Endothelial cell (in vitro differentiated cells): ENCODE measurements around the gene GDF9. TPM values are rescaled to one million over a fixed set of nuclear protein-coding genes. Genes with fewer than 3 reads are reported as not detected.
A peak's percentile ranks its signal among the peaks of the same experiment; 100 is the strongest.

Source experiments
- DNase-seq: peaks from one replicate; pipeline ENCODE4 v3.0.0; 2021; ENCODE audit warnings: low spot score
- H3K27ac Mint-ChIP-seq: one replicate; pipeline ENCODE4 v1.8.0; 2021; ENCODE audit warnings: mixed read lengths, inconsistent platforms; ENCODE audit not compliant: unreplicated experiment
- H3K27me3 Mint-ChIP-seq: one replicate; pipeline ENCODE4 v1.8.0; 2021; ENCODE audit warnings: mild to moderate bottlenecking, moderate library complexity, mixed read lengths, inconsistent platforms; ENCODE audit not compliant: unreplicated experiment
- H3K36me3 Mint-ChIP-seq: one replicate; pipeline ENCODE4 v1.8.0; 2021; ENCODE audit warnings: mild to moderate bottlenecking, low read depth, mixed read lengths, inconsistent platforms; ENCODE audit not compliant: unreplicated experiment
- H3K4me1 Mint-ChIP-seq: one replicate; pipeline ENCODE4 v1.8.0; 2021; ENCODE audit warnings: mild to moderate bottlenecking, mixed read lengths, inconsistent platforms; ENCODE audit not compliant: unreplicated experiment
- H3K4me3 Mint-ChIP-seq: one replicate; pipeline ENCODE4 v1.8.0; 2021; ENCODE audit warnings: mild to moderate bottlenecking, mixed read lengths, inconsistent platforms; ENCODE audit not compliant: unreplicated experiment
- H3K9me3 Mint-ChIP-seq: one replicate; pipeline ENCODE4 v1.8.0; 2021; ENCODE audit warnings: mixed read lengths, inconsistent platforms; ENCODE audit not compliant: unreplicated experiment
- total RNA-seq: library from RNA; stranded (reverse); fragmentation: NEBNext Ultra II Directional; extraction: Animal tissue kit (Norgen Biotek cat#: 25700); gene quantifications from one replicate; pipeline ENCODE4 v1.2.1, GENCODE V29; 2021; ENCODE audit not compliant: unreplicated experiment
- TF ChIP-seq, protein P1 (sequence below): fragments of 200-600 bp; sonication (generic); IDR thresholded peaks from one replicate; pipeline ENCODE4 v1.5.0; 2021; ENCODE audit warnings: antibody characterized with exemption; ENCODE audit not compliant: unreplicated experiment

The GDF9 gene
- total RNA-seq, 1 donor from 2014 or later = 0.33 TPM

DNA sequence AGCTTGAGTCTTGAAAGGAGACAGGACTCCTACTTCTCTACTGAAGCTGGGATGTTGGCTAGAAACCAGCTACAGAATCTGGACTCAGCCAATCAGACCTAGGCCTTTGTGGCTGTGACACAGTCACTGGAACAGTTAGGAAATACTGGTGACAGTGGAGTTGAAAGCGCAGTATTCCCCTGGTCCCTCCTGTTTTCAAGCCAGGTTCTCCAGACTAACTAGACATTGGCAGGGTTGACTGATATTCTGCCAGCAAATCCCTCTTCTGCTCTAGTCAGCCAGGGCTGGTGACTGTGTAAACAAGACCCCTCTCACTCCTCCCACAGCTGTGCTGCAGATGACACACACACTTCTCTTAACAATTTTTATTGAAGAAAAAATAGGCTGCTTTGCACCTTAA, 44.5 kb downstream of the GDF9 start:
- Mint-ChIP-seq H3K4me3 (peak overlapping the region; percentile 47), H3K27ac (no peak overlapping the region), H3K36me3 (no peaks in the 10 kb centered on the region), H3K9me3 (no peaks in the 10 kb centered on the region), H3K27me3 (peaks cover 8% of the 10 kb centered on the region), H3K4me1 (peaks cover 5% of the 10 kb centered on the region)
- no peak for DNase-seq
- TF ChIP-seq, protein P1, sequence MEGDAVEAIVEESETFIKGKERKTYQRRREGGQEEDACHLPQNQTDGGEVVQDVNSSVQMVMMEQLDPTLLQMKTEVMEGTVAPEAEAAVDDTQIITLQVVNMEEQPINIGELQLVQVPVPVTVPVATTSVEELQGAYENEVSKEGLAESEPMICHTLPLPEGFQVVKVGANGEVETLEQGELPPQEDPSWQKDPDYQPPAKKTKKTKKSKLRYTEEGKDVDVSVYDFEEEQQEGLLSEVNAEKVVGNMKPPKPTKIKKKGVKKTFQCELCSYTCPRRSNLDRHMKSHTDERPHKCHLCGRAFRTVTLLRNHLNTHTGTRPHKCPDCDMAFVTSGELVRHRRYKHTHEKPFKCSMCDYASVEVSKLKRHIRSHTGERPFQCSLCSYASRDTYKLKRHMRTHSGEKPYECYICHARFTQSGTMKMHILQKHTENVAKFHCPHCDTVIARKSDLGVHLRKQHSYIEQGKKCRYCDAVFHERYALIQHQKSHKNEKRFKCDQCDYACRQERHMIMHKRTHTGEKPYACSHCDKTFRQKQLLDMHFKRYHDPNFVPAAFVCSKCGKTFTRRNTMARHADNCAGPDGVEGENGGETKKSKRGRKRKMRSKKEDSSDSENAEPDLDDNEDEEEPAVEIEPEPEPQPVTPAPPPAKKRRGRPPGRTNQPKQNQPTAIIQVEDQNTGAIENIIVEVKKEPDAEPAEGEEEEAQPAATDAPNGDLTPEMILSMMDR = no peak

DNA sequence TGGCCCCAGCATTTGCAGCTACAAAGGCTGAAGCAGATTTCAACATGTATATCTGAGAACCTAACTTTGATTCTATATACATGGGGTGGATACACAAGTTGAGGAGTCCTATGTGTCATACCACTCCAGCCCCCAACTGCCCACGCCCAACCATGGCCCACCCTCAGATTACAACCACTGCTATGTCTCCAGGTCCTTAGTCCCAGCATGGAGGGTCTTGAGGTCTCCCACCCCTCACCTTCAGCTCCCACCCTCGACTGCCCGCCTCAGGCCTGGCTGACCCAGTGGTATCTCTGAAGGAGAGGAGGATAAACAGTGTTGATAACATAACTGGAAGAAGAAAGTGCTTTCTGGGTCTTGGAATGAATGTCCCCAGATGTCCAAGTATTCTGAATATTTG, 44.9 kb downstream of the GDF9 start:
- H3K27me3 Mint-ChIP-seq = peaks cover 6% of the 10 kb centered on the region
- TF ChIP-seq, protein P1 = no peak
- H3K4me1 Mint-ChIP-seq = peaks cover under 1% of the 10 kb centered on the region
- no peaks in the 10 kb centered on the region for H3K9me3 Mint-ChIP-seq
- no peak overlapping the region for H3K27ac Mint-ChIP-seq
- H3K4me3 Mint-ChIP-seq = no peak overlapping the region
- H3K36me3 Mint-ChIP-seq = no peaks in the 10 kb centered on the region
- DNase-seq = no peak

DNA sequence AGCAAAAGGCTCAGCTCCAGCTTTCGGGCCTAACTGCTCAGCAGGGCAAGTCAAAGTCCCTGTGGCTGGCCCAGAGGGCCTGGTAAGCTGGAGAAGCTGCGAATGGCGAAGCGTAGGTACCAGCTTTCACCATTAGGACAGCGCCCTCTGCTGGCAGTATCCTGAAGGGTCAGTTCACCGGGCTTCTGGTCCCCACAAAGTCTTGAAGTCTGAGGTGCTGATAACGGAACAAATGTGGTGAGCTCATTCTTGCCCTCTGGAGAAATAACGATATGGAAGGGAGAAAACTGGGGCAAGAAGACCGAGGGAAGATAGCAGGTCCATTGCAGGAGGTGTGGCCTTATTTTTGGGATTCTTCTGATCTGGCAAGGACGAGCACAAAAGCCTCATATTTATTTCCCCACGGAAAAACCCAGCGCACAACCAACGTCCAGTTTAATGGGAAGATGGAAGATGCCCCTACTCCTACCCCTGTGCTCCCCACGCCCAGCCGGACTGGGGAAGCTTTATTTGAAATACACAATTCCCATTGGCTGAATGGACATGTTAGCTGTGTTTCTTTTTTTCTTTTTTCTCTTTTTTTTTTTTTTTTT, 46.0 kb downstream of the GDF9 start:
- Mint-ChIP-seq H3K36me3 (no peaks in the 10 kb centered on the region), H3K27ac (no peak overlapping the region), H3K4me3 (no peak overlapping the region), H3K4me1 (no peaks in the 10 kb centered on the region), H3K27me3 (peaks cover 6% of the 10 kb centered on the region), H3K9me3 (no peaks in the 10 kb centered on the region)
- TF ChIP-seq, protein P1 = peak; percentile 91
- peak; percentile 90 for DNase-seq

DNA sequence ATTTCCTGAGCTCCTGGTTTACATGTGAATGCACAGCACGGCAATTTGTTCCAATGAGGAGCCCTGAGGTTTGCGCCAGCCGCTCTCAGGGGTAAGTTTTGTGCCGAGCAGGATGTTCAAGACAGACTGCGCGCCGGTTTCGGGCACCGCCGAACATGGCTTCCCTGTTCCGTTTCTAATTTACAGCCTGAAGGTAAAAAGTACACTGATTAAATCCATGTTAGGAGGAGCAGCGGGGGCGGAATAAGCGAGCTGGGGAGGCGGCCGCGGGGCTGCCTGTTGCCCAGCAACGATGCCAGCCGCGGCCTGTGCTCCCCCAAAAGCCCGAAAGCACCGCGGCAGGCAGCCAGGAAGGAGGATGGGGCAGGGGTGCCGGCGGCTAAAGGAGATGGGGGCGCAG, 46.8 kb downstream of the GDF9 start:
- DNase-seq = no peak
- no peak overlapping the region for H3K27ac Mint-ChIP-seq
- no peaks in the 10 kb centered on the region for H3K9me3 Mint-ChIP-seq
- H3K4me1 Mint-ChIP-seq = no peaks in the 10 kb centered on the region
- H3K4me3 Mint-ChIP-seq = no peak overlapping the region
- TF ChIP-seq, protein P1 = no peak
- H3K27me3 Mint-ChIP-seq = peaks cover 4% of the 10 kb centered on the region
- H3K36me3 Mint-ChIP-seq = no peaks in the 10 kb centered on the region

DNA sequence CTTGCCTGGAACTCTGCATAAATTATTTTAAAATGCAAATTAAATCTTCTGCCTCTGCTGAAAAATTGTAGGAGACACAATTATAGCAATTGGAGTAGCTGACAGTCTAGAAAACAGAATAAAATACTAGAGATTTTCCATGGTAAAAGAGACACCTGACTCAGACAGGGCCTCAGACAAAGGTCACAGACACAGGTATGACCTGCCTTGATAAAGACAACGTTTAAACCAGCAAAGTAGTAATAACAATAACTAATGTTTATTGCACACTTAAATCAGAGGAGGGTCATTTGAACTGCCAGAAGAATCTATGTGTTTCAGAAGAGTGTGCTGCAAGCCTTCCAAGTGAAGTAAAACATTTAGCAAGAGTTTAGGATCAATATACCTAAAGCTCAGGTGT, 49.3 kb downstream of the GDF9 start:
- no peak overlapping the region for H3K4me3 Mint-ChIP-seq
- no peaks in the 10 kb centered on the region for H3K9me3 Mint-ChIP-seq
- H3K27me3 Mint-ChIP-seq = peaks cover 8% of the 10 kb centered on the region

More for the DNA sequence above, 49.3 kb downstream of the GDF9 start:
- Mint-ChIP-seq H3K36me3 (no peaks in the 10 kb centered on the region), H3K27ac (no peak overlapping the region), H3K4me1 (peaks cover 6% of the 10 kb centered on the region)
- TF ChIP-seq, protein P1 = no peak
- no peak for DNase-seq
